ENCODE results near the gene JAKMIP1.

The JAKMIP1 gene

DNA sequence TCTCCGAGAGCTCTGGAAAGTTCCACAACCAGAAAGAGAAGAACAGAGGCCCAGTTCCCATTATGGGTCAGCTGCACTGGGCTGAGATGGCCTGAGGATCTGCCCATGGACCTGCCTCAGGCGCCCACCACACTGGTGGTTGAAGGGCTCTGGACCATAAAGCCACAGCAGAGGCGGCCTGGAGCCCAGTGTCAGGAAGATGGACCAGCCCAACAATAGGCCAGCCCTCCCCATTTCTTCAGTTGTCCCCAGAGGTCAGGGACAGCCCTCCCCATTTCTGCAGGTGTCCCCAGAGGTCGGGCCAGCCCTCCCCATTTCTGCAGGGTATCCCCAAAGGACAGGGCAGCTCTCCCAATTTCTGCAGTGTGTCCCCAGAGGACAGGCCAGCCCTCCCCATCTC is 144.9 kb downstream of the JAKMIP1 start:
- no peak for DNase-seq

DNA sequence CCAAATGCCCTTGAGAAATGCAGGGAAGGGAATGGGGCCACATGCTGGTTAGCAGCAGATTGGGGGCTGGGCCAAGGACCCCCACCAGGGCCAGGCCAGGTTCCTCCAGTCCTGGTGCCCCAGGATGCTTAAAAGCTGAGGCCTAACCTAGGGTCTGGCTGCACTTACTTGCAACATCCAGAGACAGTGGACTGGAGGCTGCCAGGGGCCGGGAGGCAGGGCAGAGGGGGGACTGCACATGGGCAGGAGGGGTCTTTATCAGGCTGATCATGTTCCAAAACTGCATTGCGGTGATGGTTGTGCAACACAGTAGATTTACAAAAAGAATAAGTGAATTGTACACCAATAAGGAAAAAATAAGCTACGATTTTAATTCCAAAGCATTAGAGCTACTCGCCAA is 145.3 kb downstream of the JAKMIP1 start:
- no peak for DNase-seq

DNA sequence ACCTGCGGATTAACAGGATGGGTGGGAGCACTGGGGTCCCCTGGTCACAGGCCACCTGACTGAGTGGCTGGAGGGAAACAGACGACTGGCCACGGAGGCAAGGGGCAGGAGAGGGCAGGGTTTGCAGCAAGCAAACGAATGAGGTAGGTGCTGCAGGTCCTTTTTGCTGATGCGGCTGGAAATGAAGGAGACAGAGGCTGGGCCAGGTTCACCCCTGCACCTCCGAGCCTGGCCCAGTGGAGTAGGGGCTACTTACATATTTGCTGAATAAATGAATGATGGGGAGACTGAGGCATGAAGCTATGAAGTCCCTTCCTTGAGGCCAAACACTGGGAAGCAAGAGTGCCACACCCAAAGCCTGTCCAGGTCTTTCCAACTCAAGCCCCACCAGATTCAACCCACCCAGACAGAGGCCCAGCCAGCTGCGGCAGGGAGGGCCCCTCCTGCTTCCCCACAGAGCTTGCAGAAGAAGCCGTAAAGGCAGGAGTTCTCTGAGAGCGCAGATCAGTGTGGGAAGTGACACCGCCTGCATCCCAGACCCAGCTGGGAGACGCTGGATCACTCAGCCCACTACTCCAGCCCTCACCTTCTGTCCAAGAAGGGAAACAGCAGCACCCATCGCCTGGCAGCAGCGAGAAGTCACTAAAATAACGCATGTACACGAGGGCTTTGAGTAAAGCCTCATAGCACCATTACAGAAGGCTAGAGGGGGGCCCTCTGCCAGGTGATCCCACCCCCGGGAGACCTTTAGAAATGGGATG is 146.0 kb downstream of the JAKMIP1 start:
- no peak for DNase-seq

DNA sequence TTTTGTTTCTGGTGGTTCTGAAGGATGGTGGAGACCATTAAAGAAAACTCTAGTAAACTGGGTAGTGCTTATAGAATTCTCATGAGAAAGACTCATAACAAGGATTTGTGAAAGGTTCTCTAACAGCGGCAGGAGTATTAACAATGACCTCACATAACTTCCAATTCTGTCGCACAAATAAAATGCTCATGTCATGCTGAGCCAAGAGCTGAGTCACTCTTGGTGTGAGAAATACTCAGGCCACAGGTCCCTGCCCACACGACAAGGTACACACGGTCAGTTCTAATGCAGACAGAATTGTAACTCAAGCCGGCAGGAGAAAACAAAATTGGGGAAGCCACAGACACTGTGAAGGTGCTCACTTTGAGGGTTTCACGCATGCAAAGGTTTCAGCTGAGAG is 147.7 kb downstream of the JAKMIP1 start:
- no peak for DNase-seq

DNA sequence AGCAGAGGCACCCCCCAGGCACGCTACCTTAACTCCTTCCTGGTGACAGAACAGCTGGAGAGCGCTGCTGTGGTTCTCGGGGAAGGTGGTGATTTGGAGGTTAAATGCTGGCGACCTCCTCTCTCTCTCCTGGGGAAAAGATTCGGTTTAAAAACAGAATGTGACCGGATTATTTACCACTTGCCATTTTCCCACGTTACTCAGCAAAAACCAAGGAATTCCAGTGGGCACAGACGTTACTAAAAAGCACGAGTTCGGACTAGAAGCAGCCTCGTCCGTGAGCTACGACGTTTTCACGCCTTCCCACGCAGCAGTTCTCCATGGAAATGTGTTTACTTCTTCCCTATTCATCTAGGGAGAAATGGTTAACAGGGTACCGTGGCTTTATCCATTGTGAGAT is 149.8 kb downstream of the JAKMIP1 start:
- DNase-seq, result no peak

DNA sequence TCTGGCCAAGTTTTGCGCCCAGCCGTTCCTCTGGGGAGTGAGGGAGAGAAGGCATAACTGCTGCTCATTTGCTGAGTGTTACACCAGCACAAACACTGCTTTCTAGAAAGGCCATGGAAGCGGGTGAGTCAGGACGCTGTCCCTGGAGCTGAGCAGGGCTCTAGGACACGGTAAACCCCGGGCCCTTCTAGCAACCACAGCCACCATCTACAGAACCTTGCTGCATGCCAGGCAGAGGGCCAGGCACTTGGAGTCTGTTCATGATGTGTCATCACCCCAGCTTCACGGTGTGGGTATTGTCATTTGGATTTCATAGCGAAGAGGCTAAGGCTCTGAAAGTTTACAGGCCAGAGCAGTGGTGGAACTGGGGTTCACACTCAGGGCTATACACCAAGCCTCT is 150.4 kb downstream of the JAKMIP1 start:
- DNase-seq, result no peak

DNA sequence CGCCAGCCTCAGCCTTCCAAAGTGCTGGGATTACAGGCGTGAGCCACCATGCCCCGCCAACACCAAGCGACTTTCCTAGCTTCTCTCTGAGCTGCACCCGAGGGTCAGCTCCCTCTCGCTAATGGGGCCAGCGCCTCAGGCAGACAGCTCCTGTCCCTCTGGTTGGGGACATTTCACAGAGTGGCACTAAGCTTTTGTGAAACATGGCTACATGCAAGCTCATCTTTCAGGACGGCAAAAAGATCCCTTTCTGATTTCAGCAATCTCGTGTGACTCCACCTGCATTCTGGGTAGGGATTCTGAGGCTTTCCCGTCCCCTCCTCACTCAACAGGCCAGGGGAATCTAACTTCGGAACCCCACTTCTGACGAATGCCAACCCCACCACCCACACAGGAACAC is 151.1 kb downstream of the JAKMIP1 start:
- DNase-seq, result no peak

DNA sequence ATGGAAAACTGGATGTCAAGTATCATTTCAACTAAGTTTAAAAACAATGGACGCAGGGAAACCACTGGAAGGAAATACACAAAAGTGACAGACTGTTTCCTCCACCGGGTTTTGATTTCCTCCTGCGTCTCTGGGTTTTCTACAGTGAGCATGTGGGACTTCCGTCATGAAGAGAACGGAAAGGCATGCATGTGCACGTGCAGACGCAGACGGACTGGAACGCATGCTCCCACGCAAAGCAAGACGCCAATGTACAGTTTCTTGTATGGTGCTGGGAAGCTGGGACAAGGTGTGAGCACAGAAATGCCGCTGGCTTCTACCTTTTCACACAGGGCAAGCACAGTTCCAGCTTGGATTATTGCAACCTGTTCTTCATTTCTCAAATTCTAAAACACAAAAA is 151.8 kb downstream of the JAKMIP1 start:
- no peak for DNase-seq

DNA sequence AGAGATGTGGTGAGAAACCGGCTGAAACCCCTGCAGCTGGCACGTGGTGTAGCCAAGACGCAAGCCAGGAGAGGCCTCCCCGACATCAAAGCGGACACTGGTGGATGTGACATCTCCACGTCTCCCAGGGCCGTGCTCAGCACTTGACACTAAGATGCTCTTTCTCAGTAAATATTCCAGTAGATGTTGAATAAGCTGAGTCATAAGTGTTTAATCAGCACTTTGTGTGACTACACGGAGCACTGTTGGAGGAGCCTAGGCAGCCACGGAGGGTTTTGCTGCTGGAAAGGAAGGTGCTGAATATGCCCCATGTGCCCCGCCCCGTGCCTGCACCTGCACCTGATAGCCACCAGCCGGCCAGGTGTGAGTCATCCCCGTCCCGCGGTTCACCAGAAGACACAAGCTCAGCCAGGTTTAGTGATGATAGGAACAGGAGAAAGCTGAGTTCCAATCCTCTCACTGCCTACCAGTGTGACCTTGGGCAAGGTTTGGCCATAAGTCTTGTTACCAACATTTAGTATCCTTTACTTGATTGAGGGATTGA is 153.1 kb downstream of the JAKMIP1 start:
- no peak for DNase-seq

DNA sequence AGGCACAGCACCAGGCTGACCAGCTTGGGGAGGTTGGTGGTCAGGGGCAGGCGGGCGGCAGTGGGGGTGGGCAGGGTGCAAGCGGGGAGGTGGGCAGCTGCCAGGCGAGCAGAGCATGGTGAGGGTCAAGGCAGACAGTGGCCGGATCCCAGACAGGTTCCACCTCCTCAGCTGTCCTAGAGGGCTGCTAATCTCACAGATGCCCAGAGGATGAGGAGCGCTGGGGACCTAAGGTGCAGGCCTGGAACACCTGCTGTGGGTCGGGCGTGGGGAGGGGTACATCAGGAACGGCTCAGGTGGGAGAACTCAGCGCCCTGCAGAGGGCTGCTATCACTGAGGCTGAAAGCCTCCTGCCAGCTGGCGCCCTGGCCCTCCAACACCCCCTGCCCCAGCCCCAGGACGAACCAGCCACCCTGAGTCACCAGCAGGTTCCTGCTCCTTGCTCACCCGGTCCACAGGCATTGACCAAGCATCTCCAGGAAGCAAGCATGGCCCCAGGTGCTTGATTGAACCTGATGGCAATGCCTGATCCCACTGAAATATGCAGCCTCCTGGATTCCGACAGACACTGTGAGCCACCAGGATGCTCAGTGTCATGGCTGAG is 153.7 kb downstream of the JAKMIP1 start:
- no peak for DNase-seq

DNA sequence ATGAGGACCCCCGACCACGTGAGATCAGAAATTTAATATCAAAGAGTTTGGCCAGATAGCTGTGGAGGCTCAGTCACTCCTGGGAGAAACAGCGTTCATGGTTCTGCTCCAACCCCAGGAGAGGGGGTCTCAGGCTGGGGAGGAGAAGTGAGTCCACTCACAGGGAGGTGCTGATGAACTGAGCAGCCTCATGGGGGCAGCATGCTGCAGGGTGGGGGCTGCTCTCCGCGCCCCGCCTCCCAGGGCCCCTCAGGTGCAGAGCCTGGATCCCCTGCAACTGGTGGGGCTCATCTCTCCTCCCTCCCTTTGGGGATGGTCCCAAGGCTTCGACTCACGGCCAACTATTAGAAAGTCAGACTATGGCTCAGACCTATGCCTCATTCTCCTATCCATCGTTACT is 155.5 kb downstream of the JAKMIP1 start:
- no peak for DNase-seq

DNA sequence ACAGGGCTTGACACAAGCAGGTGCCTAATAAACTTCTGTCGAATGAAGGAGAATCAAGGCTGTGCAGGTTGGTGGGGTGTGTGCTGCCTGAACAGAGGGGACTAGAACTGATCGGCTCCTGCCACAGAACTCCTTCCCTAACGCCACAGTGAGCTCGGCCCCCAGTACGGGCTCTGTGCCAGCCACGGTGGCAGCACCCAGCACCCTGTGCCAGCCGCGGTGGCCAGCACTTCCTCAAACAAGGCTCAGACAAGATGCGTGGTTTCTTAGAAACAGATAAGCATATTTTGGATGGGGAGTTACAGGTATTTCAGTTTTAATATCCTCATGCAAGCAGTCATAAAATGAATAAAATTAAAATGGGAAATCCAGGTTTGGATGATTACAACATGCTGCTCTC is 156.1 kb downstream of the JAKMIP1 start:
- no peak for DNase-seq

DNA sequence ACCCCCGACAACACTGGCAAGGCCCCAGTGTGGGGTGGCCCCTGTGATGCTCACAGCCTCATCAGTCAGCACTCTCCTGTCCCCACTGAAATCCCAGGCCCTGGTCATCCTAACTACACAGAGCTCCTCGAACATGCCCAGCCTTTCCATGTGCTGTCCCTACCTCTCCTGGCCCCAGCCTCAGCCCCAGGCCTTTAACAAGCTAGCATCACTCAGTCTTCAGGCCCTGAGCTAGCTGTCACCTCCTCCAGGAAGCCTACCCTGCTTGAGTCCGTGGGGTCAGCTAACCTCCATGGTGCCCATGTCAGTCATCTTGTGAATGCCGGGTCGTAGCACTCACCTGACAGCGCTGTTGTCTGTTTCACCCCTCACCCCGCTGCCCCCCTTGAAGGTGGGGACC is 156.5 kb downstream of the JAKMIP1 start:
- DNase-seq, result no peak

DNA sequence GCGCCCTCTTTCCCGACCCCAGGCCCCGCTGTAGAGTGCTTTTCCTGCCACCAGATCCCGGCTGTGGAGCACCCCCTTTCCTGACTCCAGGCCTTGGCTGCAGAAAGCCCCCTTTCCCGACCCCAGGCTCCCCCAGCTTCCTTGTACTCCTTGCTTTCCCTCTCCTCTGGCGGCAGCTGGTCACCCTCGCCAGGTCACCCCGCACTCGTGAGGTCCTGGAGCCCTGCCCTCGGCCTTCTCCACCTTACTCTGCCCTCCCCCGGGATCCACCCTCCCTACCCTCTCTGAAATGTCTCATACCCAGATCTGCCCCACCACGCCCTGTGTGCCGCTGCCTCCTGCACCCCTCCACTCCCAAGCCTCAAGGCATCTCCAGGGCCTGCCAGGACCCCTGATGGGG is 157.2 kb downstream of the JAKMIP1 start:
- DNase-seq, result no peak

DNA sequence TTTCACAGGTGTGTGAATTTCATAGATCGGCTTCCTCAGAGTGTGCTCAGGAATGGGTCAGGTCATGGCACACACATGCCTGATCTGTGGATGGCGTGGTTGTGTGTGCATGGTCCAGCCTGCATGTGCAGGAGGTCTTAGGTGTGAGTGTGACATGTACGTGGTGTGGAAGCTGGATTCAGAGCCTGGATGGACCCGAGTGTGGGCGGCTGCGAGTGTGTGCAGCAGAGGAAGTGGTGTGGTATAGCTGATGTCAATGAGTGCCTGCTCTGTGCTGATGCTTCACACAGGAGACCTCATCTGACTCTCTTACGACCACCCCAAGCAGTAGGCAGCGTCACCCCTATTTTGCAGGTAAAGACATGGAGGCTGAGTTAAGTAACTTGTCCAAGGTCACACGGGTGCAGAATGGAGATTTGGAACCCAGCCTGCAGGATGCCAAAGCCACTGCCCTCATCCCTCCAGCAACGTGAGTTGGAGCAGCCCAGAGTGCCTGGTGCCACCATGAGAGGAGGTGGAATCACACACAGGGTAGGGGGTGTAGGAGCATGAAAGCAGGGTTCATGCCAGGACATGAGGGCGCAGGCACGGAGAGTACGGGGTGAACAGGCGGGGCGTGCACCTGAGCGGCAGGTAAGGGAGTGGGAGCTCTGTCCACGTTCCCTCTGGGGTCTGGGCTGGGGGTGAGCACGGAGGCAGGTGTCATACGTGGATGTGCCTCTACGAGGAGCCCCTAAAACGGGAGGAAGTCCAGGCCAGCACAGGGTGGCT is 157.9 kb downstream of the JAKMIP1 start:
- no peak for DNase-seq

DNA sequence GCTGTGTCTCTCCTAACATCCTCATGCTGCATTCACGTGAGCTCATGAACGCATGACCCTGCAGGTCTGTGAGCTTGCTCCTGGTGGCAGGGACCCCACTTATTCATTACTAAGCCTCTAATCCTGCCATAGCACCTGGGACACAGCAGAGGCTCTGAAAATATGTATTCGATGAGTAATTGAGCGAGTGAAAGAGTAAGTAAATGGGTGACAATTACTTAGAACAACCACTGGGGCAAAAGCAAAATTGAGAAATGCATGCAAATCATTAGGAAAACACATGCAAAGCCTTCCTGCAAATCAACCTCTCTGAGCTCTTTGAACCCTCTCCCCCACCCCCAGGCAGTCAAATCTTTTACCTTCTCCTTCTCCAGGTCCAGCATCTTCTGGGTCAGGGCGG is 158.5 kb downstream of the JAKMIP1 start:
- DNase-seq, result no peak

DNA sequence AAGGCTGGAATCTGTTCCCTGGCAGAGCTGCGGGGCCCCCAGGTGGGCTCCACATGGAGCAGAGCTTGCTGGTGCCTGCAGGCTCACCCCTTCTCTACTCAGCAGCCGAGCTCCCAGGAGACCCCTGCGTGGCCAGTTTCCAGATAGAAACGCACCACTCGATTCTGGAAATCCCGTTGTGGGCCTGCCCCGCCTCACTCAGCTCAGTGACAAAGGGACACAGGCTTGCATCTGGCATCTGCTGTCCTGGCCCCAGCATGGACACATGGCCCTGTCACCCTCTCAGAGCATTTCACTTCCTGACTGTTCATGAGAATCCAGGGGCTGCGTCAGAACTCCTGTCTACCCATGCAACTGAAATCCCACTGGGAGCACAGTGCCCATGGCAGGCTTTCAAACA is 161.6 kb downstream of the JAKMIP1 start:
- DNase-seq, result no peak

DNA sequence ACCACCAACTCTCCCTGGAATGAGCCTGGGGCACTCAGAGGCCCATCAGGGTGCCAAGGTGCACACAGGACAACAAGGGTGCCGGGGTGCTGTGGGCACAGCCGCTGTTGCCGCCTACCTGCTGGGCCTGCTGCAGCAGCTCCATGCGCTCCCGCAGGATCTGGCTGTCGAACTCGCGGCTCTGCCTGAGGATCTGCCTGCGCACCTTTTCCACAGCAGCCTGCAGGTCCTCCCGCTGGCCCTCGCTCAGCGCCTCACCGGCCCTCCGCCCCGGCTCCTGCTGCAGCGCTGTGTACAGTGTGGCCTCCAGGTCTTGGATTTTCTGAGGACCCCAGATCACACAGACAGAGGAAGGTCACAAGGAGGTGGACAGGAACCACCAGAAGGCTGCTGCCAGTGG is 164.6 kb downstream of the JAKMIP1 start:
- no peak for DNase-seq

DNA sequence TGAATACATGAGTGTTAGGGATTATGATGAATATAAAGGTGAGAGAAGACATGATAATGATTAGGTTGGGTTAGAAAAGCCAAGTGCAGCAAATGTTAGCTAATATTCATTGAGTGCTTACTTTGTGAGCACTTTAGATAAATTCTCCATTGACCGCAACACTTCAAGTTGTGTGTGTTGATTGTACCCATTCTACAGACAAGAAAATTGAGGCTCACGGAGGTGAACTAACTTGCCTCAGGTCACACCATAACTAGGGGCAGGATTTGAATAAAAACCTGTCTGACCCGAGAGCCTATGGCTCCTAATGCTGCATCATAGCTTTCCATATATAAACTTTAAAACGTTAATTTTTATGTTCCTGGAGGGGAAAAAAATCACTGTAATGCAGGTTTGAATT is 167.0 kb downstream of the JAKMIP1 start:
- DNase-seq, result no peak

DNA sequence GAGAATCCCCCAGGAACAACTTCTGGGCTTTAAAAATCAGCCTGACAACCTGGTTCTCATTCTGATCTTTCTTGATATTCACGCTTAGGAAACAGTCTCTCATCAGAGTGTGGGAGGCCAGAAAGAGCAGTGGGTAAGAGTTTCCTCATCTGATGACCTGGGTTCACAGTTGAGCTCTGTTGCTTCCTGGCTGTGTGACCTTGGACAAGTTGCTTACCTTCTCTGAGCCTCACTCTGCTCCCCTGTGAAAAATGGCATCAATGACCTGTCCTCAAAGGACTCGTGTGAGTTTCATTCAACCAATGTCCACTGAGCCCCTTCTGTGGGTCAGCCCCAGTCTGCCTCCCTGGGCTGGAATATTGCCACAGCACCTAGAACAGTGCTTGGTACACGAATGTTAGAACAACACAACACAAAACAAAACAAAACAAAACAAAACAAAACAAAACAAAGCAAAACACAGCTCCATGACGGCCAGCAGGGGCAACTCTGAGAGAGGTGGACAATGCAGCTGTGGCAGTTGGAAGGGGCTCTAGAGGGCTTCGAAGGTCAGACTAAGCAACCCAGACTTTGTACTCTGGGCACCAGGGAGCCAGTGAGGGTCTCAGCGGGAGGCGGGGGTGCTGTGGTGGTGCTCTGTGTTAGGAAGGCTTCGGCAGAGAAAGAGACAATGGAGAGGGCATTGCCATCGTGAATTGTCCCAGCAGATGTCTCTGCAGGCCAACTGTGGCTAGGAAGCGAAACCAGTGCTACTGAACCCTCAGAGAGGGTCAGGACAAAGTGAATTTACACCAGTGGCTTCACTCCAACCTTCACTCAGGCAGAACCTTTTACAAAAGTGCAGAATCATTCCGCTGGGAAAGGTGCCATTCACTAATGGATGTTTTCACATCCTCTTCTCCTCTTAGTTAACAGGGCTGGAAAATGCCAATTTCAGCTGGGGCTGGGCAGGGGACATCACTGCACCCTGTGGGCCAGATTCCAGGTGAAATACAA is 167.8 kb downstream of the JAKMIP1 start:
- DNase-seq, result no peak

DNA sequence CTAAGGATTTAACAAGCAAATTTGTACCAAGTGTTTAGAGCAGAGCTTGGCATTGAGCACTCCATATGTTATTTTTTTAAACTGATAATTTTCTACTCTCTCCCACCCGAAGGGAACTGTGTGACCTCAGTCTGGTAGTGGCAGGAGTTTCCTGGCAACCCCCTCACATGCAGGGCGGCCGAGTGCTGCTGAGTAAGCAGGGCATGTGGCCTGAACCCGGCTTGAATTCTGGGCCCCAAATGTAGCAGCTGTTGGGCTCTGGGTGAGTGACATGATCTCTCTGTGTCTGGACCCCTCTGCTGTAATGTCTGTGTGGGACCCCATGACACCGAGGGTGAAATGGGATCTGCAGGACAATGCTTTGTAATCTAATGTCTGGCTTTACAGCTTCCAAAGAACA is 168.5 kb downstream of the JAKMIP1 start:
- no peak for DNase-seq

DNA sequence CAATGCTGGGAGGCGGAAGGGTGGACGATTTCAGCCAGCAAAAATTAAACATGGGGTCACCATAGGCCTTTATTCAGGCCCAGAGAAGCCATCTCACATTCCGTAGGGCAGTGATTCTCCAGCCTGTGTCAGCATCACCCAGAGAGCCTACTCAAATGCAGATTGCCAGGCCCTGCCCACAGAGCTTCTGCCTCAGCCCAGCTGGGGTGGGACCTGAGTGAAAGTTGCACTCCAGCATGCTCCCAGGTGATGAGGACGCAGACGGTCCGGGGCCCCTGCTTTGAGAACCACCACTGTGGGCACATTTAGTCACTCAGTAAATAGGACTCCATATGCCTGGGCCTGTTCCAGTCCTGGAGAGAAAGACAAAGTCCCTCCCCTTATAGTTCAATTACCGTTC is 169.7 kb downstream of the JAKMIP1 start:
- DNase-seq, result no peak

DNA sequence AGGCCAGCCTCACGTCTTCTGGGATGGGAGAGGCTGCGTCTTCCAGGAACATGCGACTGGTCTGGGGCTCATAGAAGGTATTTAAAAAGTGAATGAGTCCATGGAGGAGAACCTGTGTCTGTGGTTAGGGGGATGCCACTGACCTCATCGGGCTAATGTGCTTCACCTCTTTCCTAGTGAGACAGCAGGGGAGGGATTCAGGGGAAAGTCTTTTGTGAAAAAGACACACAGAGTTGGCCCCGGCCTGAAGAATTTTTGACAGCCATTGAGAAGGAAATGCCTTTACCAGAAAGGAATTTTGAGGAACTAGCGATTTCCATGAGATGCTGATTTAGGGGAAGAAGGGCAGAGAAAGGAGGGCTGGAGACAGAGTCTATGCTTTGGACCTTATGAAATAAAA is 171.1 kb downstream of the JAKMIP1 start:
- no peak for DNase-seq
